HL-60/S4 treated with retinoic acid at 250 ng/mL for 4 days and 3 days (cell line): ENCODE results near the gene HELB.
"Not testable (repeated sequence)": the region's sequence is repeated elsewhere in the genome, so short reads cannot be mapped to it uniquely, and the experiment has no call there.

Experiments used
- in situ Hi-C: fragments of 300-500 bp; cut with MboI; formaldehyde crosslinking; loops from 2 replicates; pipeline ENCODE4 v1.7.0; 2022; ENCODE audit warnings: low sequenced_read_pairs

HELB gene

DNA sequence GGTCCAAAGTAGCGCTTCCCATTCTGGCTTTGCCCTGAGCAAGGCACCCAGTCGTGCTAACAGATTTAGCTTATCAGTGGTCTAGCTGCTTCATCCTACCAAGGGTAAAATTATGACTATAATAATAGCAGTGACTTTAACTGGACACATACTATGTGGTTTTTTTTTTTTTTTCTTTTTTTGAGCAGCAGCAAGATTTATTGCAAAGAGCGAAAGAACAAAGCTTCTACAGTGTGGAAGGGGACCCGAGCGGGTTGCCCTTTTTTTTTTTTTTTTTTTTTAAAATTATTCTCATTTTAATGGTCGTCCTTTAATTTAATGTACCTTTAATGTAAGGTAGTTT lies 505 bp downstream of the HELB start:
- in situ Hi-C loops, result no loop called here

DNA sequence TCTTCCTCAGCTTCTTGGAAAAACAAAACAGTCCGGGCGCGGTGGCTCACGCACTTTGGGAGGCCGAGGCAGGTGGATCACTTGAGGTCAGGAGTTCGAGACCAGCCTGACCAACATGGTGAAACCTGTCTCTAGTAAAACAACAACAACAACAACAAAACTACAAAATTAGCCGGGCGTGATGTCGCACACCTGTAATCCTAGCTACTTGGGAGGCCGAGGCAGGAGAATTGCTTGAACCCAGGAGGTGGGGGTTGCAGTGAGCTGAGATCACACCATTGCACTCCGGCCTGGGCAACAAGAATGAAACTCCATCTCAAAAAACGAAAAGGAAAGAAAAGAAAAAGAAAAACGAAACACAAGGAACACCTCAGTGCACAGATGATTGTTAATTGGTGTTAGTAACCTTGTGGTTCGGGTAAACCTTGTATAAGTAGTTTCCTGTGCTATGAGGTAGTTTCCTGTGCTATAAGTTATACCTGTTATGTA lies 1.1 kb downstream of the HELB start:
- in situ Hi-C loops, result not testable (repeated sequence)

DNA sequence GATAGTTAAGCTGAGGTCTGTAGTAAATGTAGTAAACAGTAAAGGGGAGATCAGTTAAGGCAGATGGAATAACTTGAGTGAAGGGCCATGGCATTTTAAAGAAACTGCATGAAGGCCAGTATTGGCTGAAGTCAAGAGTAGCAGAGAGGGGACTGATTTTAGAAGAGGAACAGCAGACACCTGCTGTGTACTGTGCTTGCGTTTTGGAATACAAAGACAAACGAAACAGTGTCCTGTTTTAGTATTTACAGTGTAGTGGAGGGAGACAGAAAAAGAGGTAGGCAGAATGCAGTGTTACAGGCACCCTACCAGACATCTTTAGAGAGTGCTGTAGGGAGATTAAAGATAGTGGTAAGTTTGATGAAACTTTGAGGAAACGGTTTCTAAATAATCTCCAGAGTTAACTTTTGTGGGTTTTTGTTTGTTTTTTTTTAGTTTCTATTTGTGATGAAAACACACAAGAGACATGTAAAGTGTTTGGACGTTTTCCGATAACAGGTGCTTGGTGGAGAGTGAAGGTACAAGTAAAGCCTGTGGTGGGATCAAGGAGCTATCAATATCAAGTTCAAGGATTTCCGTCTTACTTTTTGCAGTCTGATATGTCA lies 2.1 kb downstream of the HELB start:
- in situ Hi-C loops, result no loop called here

DNA sequence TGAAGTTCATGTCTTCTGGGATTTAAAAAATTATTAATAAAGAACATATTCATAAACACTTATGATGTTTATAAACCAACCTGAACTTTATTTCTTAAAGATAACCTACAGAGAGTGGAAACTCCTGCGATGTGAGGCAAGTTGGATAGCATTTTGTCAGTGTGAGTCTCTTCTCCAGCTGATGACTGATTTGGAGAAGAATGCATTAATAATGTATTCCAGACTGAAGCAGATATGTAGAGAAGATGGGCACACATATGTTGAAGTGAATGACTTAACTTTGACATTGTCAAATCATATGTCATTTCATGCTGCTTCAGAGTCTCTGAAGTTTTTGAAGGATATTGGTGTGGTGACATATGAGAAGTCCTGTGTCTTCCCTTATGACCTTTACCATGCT lies 7.3 kb downstream of the HELB start:
- in situ Hi-C loops, result no loop called here

DNA sequence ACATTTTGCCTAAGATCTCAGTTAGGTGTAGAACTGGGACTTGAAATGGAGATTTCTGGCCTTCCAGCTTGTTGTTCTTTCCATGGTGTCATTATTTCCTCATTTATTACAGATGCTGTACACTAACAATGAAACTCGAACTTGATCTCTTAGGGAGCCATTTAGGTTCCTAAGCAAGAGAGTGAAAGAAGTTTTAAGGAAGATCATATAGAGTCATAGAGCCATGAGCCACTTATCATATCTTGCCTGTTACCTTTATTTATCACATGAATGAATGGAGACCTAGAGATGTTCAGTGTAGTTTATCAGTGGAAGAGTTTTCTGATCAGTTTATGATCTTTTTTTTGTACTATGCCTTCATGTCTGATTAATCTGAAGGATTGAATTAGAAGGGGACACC lies 9.9 kb downstream of the HELB start:
- in situ Hi-C loops, result no loop called here

DNA sequence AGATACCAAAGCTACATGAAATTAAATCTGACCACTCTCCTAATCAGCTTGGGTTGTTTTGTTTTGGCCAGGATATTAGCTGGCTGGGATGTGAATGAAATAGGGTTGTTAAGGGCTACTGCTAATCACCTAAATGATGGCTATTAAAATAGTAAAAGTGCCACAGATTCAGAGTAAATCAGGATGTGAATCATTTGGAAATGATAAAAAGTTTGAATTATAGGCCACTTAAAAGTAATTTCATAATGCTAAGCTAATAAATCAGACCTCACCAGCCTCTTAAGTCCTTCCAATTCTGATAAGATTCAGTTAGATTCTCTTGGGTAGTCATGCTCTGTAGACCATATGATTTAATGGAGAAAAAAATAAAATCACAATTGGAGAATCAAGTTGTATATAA lies 12.0 kb downstream of the HELB start:
- in situ Hi-C loops, result no loop called here

DNA sequence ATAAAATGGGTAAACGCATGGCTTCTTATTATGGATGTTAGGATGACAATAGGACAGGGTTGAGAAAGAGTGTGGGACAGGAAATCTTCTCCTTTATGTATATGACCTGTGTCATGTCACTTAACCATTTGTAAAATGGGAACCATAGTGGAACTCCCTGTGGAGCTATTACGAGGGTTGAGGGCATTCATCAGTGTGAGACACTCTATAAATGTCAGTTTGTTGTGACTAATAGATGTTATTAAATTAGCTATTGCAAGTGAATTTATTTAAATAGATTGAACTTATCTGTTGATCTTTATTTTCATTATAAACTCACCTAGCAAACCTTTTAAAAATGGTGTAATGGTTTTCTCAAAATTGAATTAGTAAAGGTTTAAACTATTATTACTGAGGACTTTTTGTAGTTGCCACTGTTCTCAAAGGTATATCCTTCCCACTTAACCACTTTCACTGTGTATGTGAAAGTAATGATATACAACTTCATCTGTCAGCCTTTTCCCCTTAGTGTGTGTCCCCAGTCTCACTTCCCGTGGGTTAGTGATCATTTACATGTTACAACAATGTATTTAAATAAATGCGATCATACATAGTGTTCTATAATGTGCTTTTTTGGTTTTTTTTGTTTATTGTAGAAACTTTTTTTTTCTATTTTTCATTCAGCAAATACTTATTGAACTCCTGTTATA lies 17.1 kb downstream of the HELB start:
- in situ Hi-C loops, result no loop called here

DNA sequence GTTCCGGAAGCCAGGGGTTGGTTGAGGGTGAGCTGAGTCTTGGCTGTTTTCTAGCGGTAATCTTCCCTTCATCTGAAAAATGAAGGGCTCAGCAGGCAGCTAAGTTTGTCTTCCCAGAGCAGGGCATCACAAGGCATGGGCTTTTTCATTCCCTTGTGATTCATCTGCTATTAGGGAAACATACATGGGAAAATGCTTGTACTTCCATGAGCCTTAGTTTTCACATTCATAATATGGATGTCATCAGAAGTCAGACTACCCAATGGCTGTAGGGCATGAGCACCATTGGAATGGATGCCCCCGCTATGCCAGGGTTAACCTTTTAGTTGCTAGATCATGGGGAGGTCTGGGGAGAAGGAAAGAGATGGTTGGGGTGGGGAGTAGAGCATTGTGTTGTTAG lies 18.7 kb downstream of the HELB start:
- in situ Hi-C loops, result no loop called here

DNA sequence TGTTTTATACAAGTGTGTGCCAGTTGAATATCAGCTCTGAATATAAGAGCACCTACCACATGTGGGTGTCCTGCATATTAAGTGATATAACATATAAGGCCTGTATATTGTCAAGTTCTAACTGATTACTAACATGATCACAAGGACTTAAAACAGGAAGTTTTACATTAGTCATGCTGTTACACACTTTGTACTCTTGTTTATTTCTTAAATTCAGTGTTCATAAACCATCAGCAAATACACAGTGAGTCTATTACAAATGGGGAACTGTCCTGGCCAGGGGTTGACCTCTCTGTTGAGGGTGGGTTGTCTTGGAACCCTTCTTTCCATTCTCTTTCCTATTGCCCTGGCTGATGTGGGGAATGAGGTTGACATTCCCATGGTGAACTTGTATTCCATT lies 19.1 kb downstream of the HELB start:
- in situ Hi-C loops, result no loop called here

DNA sequence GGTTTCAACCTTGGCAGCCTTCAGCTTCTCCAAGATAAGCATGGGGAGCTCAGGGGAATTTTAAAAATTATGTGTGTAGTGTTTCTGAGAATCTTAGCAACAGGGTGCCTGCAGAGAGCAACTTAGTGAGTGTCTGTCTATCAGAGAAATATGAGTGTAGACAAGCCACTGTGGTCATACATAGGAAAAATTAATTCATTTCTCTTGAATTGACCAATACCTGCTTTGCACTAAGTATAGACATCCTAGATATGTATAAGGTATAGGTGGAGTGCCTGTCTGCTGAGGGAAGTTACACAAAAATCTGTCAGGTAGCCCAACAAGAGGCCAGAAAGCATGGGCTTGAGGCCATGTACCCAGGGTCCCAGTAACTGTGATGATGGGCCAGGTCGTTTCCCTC lies 20.7 kb downstream of the HELB start:
- in situ Hi-C loops, result no loop called here

DNA sequence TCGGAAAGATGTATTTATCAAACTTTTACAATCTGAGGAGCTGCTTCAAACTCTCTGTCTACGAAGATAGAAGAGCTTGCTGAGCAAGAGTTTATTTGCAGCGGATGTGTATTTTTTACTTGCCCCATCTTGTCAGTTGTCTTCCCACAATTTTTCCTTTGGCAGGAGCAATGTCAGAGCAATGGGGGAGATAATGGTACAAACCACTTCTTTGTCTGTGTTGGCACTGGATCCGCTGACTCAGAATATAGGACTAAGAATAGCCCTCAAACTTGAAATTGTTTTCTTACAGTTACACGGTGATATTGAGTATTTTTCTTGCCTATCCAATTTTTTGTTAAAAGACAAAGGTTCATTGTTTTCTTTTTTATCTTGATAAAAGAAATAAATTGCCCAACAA lies 27.6 kb downstream of the HELB start:
- in situ Hi-C loops, result no loop called here

DNA sequence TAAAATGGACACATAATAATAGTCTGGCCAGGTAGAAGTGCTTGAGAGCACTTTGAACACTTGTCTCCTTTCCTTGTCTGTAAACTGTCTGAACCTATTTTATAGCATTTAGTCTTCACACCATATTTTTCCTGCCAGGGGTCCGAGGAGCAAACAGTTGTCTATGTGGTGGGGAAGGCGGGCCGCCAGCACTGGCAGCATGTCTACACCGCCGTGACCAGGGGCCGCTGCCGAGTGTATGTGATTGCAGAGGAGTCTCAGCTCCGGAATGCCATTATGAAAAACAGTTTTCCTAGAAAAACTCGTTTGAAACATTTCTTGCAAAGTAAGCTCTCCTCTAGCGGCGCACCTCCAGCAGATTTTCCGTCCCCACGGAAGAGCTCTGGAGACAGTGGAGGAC lies 28.7 kb downstream of the HELB start:
- in situ Hi-C loops, result no loop called here

DNA sequence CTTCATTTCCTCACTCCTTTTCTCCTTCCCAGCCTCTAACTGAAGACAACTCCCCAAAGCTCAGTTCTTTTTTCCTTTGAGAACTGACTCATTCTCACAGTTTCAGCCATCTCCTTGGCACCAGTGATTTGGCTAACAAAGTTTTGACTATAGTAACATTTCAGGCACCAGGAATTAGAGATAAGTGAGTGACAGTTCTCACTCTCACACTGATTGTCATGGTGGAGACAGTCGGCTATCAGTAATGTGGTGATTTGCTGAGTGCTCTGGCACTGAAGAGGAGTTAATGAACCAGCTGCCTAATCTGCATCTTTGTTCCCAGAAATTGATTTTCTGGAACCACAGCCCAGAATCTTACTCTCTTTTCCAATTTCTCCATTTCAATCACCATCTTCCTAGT lies 29.5 kb downstream of the HELB start:
- in situ Hi-C loops, result no loop called here

DNA sequence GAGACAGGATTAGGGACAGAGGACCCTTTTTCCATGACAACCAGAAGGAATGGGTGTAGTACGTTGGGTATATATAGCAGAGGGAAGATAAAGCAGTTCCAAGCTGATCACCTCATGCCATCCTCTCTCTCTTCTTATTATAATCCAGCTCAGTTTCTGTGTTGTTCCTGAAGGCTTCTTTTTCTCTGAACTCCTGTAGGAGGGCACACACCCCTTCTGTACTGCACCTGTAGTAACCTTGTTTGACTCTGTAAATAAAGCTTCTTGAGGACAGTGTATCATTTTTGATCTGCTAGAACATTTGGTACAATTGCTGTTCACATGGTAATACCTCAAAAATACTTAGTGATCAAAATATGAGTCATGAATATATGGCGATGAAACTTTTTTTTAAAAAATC lies 33.5 kb downstream of the HELB start:
- in situ Hi-C loops, result no loop called here

DNA sequence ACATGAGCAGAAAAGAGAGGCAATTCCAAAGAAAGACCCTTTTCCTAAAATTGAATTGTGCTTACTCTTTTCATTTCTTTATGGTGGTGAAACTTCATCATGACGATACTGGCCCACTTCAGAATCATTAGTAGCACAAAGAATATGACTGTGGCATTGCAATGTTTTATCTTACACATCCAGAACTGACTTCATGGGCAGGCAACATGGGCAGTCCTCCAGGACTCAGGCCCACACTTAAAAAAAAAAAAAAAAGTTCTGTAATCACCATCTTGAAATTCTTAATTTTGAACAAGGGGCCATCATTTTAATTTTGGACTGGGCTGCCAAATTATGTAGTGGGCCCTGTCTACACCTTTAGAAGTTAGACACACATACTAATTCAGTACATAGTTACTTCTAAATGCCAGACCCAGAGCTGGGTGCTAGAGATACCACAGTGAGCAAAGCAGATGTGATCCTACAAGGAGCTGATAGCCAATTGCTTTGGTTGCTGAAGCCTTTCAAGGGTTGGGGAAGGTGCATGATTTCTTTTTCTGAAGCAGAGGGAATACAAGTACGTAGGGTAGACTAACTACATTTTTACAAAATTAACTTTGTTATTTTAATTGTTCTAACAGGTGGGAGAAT lies 35.2 kb downstream of the HELB start:
- in situ Hi-C loops, result no loop called here

DNA sequence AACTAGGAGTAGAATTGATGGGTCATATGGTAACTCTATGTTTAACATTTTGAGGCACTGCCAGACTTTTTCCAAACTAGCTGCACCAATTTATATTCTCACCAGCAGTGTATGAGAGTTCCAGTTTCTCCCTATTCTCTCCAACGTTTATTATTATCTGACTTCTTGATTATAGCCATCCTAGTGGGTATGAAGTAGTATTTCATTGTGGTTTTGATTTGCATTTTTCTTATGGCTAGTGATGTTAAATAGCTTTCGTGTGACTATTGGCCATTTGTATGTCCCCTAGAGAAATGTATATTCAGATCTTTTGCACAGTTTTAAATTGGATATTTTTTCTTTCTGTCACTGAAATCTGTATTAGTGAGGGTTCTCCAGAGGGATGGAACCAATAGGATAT lies 37.8 kb downstream of the HELB start:
- in situ Hi-C loops, result no loop called here

DNA sequence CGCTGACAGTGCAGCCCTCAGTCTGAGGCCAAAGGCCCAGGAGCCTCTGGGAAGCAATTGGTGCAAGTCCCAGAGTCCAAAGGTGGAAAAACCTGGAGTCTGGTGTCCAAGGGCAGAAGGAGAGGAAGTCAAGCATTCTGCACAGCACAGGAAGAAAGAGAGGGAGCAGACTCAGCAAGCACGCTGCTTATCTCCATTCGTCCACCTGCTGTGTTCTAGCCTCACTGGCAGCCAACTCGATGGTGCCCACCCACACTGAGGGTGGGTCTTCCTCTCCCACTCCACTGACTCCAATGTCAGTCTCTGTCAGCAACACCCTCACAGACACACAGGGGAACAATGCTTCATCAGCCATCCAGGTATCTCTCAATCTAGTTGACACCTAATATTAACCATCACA lies 38.8 kb downstream of the HELB start:
- in situ Hi-C loops, result no loop called here

DNA sequence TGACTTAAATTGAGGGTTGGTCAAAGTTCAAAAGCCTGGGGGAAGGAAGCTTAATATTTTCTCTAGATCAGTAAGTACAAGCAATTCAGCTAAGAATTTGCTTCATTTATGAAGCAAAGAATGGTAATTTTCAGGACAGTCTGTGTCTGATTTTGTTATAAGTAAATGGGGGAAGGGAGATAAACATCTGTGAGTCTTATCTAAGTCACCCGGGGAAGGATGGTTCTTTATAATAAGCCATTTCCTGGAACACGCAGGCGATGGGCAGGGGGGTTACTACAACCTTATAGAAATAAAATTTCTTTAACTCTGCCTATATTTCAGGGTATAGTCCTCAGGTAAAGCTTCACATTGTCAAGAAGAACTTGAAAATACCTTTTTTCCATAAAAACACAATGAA lies 42.9 kb downstream of the HELB start:
- in situ Hi-C loops, result no loop called here

DNA sequence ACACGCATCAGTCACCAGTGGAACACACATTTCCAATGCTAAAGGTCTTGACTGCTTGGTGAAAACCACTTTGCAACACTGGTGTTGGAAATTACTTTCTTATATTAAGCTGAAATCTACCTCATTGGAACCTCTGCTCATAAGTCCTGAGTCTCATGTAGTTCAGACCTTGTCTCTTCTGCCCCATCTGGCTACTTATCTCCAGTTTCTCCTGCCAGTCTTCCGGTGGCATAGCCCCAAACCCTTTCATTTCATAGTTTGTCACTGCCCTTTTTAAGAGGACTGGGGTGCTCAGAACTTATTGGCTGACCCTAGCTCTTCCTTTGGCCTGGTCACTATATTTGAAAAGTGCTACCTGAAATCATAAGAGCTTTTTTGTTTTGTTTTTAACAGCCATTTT lies 43.7 kb downstream of the HELB start:
- in situ Hi-C loops, result no loop called here

DNA sequence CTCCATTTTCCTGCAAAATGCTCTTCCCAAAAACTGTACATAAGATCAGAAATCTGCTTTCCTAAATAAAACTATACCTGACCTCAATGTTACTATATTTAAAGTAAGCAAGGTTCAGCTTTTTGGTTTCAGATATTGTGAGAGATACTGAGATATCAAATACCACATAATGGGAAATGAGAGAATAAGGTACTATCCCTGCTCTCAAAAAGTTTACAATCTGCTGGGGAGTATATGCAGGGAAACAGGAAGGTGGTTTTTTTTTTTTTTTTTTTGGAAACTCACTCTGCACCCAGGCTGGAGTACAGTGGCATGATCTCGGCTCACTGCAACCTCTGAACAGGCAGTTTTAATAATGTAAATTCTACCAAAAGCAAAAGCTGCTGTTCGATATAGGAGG lies 49.0 kb downstream of the HELB start:
- in situ Hi-C loops, result no loop called here

DNA sequence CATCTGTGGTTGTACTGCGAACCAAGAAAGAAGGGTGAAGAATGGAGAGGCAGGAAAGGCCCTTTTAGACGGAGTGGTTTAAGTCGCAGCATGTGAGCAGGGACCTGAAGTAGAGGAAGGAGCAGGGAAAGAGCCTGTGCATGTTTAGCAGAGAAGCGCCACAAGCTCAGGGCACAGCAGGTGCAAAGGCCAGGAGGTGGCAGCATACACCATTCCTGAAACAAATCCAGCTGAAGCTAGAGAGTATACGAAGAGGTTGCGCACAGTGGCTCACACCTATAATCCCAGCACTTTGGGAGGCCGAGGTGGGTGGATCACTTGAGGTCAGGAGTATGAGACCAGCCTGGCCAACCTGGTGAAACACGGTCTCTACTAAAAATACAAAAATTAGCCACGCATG lies 49.9 kb downstream of the HELB start:
- in situ Hi-C loops, result no loop called here

DNA sequence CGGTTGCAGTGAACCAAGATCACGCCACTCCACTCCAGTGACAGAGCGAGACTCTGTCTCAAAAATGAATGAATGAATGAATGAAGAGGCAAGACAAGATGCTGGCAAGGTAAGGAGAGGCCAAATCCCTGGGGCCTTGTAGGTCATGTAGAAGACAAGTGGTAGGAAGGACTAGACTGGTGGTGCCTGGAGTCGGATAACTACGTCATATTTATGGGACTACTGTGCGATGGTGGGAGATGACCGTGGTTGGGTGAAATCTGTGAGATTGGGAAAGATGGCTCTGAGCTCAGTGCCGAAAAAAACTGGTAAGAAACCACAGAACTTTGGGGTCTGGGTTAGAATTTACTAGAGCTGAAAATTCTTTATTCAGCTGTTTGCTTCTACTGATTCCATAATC lies 50.6 kb downstream of the HELB start:
- in situ Hi-C loops, result no loop called here

DNA sequence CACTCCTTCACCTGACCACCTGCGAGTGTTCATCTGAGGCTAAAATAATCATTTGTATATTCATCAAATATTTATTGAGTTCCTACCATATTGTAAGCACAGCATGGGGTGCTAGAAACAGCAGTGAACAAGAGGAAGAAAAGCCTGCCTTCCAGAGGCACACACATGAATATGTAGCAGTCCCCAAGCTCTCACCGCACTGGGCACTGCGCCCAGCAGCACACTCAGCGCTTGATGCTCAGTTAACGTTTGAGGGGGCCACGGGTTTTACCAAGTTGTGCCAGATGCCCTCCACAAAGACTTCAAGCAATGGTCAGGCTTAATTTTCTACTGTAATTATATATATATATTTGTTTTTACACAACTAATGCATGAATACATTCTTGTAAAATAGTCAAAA lies 52.0 kb downstream of the HELB start:
- in situ Hi-C loops, result no loop called here
